Measurements from ENCODE around the gene ZNHIT6. TPM values are rescaled to one million over a fixed set of nuclear protein-coding genes. Genes with fewer than 3 reads are reported as not detected.

The ZNHIT6 gene
- total and polyA plus RNA-seq, 2 of the 8 experiments (the other 6 are each of a cell fraction or from before 2014, with no cell fraction given) = 5.9 to 17.2 TPM

DNA sequence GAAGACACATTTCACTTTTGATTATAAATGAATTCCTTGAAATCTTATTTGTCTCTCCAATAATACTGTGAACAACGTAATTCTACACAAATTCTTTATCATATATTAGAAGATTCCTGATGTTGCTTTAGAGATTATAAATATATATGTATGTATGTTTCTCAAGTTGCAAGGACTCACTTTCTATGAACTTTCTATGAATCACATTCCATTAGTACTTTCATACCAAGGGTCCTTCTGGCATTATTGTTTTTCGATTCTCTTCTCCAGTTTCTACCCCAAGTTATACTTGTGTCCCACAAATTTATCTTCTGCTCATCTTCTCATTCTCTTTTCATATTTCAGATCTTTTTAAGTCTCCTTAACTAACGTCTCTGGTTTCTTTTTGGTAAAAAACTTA is 55.9 kb downstream of the ZNHIT6 start:
- Histone ChIP-seq H4K20me1 (replicated peaks in 1 of 2; ENCODE audit: control insufficient read depth in 1 of 2, insufficient read depth in 2 of 2, low read length in 2 of 2) (no peaks in the 10 kb centered on the region), H2BK5ac (ENCODE audit: low read depth, low read length) (no peak overlapping the region), H2BK20ac (ENCODE audit: low read length) (no peak overlapping the region), H2AFZ (ENCODE audit: low read length) (no peak overlapping the region), H2BK15ac (ENCODE audit: low read length) (no peak overlapping the region), H3K18ac (ENCODE audit: extremely low read depth, low read length) (no peak overlapping the region), H3K14ac (ENCODE audit: insufficient read length) (no peak overlapping the region), H4K91ac (replicated peaks; ENCODE audit: insufficient read length, low read length) (no peak overlapping the region), H3K79me2 (ENCODE audit: control insufficient read depth in 1 of 2, insufficient read depth in 2 of 2, low read length in 2 of 2) (no peaks in the 10 kb centered on the region), H4K5ac (ENCODE audit: insufficient read length, low read depth, low read length) (no peak overlapping the region), H2BK12ac (ENCODE audit: low read depth, low read length) (no peak overlapping the region), H2BK120ac (replicated peaks; ENCODE audit: low read depth, low read length) (no peak overlapping the region), H3K4me3 (ENCODE audit: extremely low read depth in 1 of 4, insufficient read depth in 2 of 4, low read depth in 3 of 4, low read length in 4 of 4) (no peak overlapping the region), H3K23me2 (ENCODE audit: low read depth, low read length) (no peaks in the 10 kb centered on the region), H3K9ac (replicated peaks in 1 of 4; ENCODE audit: extremely low read depth in 1 of 4, low read depth in 3 of 4, low read length in 3 of 4) (no peak overlapping the region), H3K4me2 (ENCODE audit: insufficient read depth in 1 of 2, low read depth in 2 of 2, low read length in 2 of 2) (no peak overlapping the region), H3K79me1 (ENCODE audit: low read depth, low read length) (no peaks in the 10 kb centered on the region), H3K4me1 (replicated peaks in 1 of 4; ENCODE audit: control insufficient read depth in 3 of 4, insufficient read depth in 4 of 4, low read length in 3 of 4) (peaks cover 0 to 6% (median 4%) of the 10 kb centered on the region in 4 experiments; a peak in 2 of 7 replicates), H3K23ac (ENCODE audit: insufficient read length) (no peak overlapping the region), H3K9me3 (ENCODE audit: insufficient read depth in 2 of 2, low read depth in 1 of 2, low read length in 1 of 2) (peaks cover 3 to 7% of the 10 kb centered on the region in 2 experiments; a peak in 2 of 4 replicates), H2AK5ac (ENCODE audit: low read depth, low read length) (no peak overlapping the region), H3K36me3 (ENCODE audit: control insufficient read depth in 2 of 4, insufficient read depth in 4 of 4, low read length in 3 of 4) (peaks cover 0 to 15% (median 2%) of the 10 kb centered on the region in 4 experiments; a peak in 2 of 8 replicates), H3K4ac (replicated peaks; ENCODE audit: insufficient read length, low read depth, low read length) (no peak overlapping the region), H4K8ac (ENCODE audit: extremely low read depth, insufficient read depth, low read length) (no peak overlapping the region), H3K56ac (replicated peaks; ENCODE audit: insufficient read length, low read depth, low read length) (no peak overlapping the region), H3K27ac (ENCODE audit: low read depth, low read length) (no peak overlapping the region), H3K27me3 (replicated peaks in 1 of 4; ENCODE audit: control insufficient read depth in 3 of 4, extremely low read depth in 1 of 4, insufficient read depth in 3 of 4, low read length in 3 of 4) (no peaks in the 10 kb centered on the region)
- ChIA-PET CTCF (ENCODE audit: partially characterized antibody) (interaction anchor here (0.6 kb wide), 1 partner anchor 54 kb away, joined by 3 read pairs; no protein-coding TSS in a partner anchor), POLR2A (ENCODE audit: partially characterized antibody) (no interaction called here)
- FAIRE-seq (no peak), DNase-seq (ENCODE audit: low read depth in 1 of 2, low spot score in 2 of 2) (no peak)
- TF ChIP-seq NANOG (IDR thresholded peaks at IDR 0.05; ENCODE audit: insufficient read depth, low read depth, low read length, poor library complexity, severe bottlenecking) (no peak), CBX8 (IDR thresholded peaks at IDR 0.05; ENCODE audit: borderline replicate concordance, low read depth, low read length) (no peak), KDM1A (IDR thresholded peaks at IDR 0.05; ENCODE audit: borderline replicate concordance, low read length) (no peak), POLR2AphosphoS5 (IDR thresholded peaks at IDR 0.05; ENCODE audit: low read depth, low read length) (no peak), GTF2F1 (IDR thresholded peaks at IDR 0.05; ENCODE audit: borderline replicate concordance, low read depth, low read length) (no peak), POU5F1 (IDR thresholded peaks at IDR 0.05; ENCODE audit: low read depth, low read length) (no peak), BRCA1 (IDR thresholded peaks at IDR 0.05; ENCODE audit: low read depth, low read length) (no peak)
- TF ChIP-seq, protein P1, sequence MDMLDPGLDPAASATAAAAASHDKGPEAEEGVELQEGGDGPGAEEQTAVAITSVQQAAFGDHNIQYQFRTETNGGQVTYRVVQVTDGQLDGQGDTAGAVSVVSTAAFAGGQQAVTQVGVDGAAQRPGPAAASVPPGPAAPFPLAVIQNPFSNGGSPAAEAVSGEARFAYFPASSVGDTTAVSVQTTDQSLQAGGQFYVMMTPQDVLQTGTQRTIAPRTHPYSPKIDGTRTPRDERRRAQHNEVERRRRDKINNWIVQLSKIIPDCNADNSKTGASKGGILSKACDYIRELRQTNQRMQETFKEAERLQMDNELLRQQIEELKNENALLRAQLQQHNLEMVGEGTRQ (IDR thresholded peaks at IDR 0.05; ENCODE audit: low read length) = no peak
- 88% methylated on average over 3 of the region's 3 CpGs; no CpG with 5 or more reads in 1 of the 2 experiments for WGBS, 2 experiments (ENCODE audit: extremely low coverage in 1 of 2, insufficient coverage in 1 of 2, insufficient read length in 1 of 2, insufficient replicate concordance in 2 of 2, low coverage in 1 of 2, low lambda C conversion rate in 2 of 2, missing lambda C conversion rate in 1 of 2)
